Measurements from ENCODE around the gene MAF. TPM values are rescaled to one million over a fixed set of nuclear protein-coding genes. Genes with fewer than 3 reads are reported as not detected.

Gene MAF
- total RNA-seq, 1 experiment from 2014 or later: 3.2 TPM

DNA sequence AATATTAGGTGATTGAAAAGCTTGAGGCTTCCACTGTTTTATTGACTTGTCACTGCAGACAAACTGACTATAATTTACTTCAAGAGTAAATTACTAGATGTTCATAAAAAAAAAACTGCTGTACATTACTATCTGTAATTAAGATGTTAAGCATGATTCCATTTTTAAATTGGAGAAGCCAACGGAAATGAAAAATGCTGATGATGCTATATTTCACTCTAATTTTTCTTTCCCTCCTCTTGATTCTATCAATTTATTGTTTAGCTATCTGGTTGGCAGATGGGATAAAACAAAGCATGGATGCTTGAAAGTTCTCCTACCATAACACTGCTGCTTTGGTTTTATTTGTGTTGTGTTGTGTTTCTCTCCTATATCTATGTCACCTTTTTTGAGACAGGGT, 41.0 kb downstream of the MAF start:
- no peak overlapping the region for H3K4me3 ChIP-seq
- H3K36me3 ChIP-seq: no peaks in the 10 kb centered on the region
- no peaks in the 10 kb centered on the region for H3K9me3 ChIP-seq (replicated peaks)
- no peaks in the 10 kb centered on the region for H3K4me1 ChIP-seq
- no peak overlapping the region for H3K27ac ChIP-seq
- H3K27me3 ChIP-seq: no peaks in the 10 kb centered on the region
- DNase-seq: no peak

DNA sequence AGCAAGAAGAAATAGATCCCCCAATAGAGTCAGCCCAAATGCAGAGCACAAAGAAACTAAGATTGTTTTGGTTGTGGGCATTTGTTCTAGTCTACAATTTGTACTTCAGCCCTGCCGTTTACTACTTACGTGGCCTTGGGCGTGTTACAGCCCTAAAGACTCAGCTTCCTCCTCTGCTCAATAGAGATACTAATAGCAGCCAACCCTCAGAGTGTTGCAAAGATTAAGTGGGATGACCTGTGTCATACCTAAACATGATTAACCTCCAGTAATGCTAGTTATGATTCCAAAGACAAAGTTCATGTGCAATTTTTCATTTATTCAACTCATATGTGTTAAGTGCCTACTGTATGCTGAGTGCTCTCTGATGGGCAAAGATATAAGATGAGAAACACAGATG, 43.1 kb downstream of the MAF start:
- Histone ChIP-seq H3K9me3 (replicated peaks) (no peaks in the 10 kb centered on the region), H3K4me3 (no peak overlapping the region), H3K36me3 (no peaks in the 10 kb centered on the region), H3K27ac (no peak overlapping the region), H3K4me1 (no peaks in the 10 kb centered on the region), H3K27me3 (no peaks in the 10 kb centered on the region)
- DNase-seq: no peak

DNA sequence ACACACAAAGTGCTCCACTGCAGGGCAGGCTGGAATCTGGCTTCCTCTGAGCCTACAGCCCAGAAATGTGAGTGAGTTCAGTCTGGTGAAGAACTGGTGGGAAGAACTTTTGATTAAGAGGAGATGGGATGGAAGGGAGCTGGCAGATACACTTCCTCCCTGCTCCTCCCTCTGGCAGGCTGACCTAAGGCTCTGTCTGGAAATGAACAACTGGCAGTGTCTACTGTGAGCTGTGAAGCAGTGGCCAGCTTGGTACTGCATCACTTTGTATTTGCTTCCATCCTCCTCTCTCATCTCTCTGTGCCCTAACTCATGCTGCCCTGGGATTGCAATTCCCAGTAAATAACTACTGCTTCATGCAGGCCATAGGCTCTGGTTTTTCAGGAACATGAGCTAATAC, 45.6 kb downstream of the MAF start:
- H3K27me3 ChIP-seq: no peaks in the 10 kb centered on the region
- no peaks in the 10 kb centered on the region for H3K9me3 ChIP-seq (replicated peaks)
- no peaks in the 10 kb centered on the region for H3K36me3 ChIP-seq
- H3K27ac ChIP-seq: no peak overlapping the region
- no peak for DNase-seq
- H3K4me3 ChIP-seq: no peak overlapping the region
- H3K4me1 ChIP-seq: no peaks in the 10 kb centered on the region

DNA sequence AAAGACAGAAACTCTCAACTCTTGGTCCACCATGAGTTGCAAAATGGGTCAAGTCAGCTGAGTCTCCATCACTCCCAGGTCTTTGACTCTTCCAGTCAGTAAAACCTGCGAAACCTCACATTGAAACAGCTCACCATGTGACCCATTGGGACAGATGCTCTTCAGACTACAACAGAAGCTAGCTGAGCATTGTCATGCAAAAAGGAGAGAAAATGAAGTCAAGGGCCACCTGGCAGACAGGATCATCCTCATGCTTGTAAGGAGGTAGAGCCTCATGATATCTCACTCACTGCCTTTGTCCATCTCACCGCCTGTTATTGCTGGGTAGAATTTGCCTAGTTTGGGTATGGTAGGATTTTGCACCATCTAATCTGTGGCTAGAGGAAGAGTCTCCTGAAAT, 50.2 kb downstream of the MAF start:
- H3K9me3 ChIP-seq (replicated peaks): no peaks in the 10 kb centered on the region
- no peak overlapping the region for H3K4me3 ChIP-seq
- no peaks in the 10 kb centered on the region for H3K27me3 ChIP-seq
- no peak overlapping the region for H3K27ac ChIP-seq
- H3K36me3 ChIP-seq: no peaks in the 10 kb centered on the region
- no peaks in the 10 kb centered on the region for H3K4me1 ChIP-seq
- no peak for DNase-seq

DNA sequence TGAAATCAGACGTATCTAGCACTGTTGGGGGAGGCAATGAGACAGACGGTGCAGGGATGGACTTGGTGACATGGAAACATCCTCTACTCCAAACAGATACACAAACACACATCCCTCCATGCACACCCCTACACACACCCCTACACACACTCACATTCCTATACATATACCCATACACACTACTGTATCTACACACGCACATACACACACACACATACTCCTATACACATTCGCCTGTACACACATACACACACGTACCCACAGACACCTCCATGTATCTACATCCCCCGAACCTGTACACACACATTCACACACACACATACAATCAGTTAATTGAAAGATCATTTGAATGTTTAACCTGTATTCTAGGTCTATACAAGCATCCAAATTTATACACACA, 53.5 kb downstream of the MAF start:
- Histone ChIP-seq H3K9me3 (replicated peaks) (no peaks in the 10 kb centered on the region), H3K4me1 (no peaks in the 10 kb centered on the region), H3K27me3 (no peaks in the 10 kb centered on the region), H3K27ac (no peak overlapping the region), H3K4me3 (no peak overlapping the region), H3K36me3 (no peaks in the 10 kb centered on the region)
- DNase-seq: no peak

Data from SJCRH30 (cell line).